Hepatocyte (in vitro differentiated cells): ENCODE measurements around the gene ADAMTS14. TPM values are rescaled to one million over a fixed set of nuclear protein-coding genes. Genes with fewer than 3 reads are reported as not detected.

Source experiments
- DNase-seq: peaks from one replicate; pipeline ENCODE4 v3.0.0-alpha.2; 2016; ENCODE audit warnings: low spot score
- H2AFZ ChIP-seq: fragments of 200-600 bp; sonication (generic); 2 replicates; pipeline ENCODE4 v1.6.0; 2016; ENCODE audit warnings: antibody characterized with exemption, mild to moderate bottlenecking
- H3K27ac ChIP-seq: fragments of 200-600 bp; sonication (generic); 2 replicates; pipeline ENCODE4 v1.5.1; 2016; ENCODE audit warnings: mild to moderate bottlenecking
- H3K27me3 ChIP-seq: fragments of 200-600 bp; sonication (generic); 2 replicates; pipeline ENCODE4 v1.6.1; 2016
- H3K36me3 ChIP-seq: fragments of 200-600 bp; sonication (generic); replicated peaks from 2 replicates; pipeline ENCODE4 v1.5.1; 2016; ENCODE audit warnings: low read depth; ENCODE audit not compliant: insufficient read depth
- H3K4me1 ChIP-seq: fragments of 200-600 bp; sonication (generic); 2 replicates; pipeline ENCODE4 v1.5.1; 2016; ENCODE audit warnings: mild to moderate bottlenecking, moderate library complexity; ENCODE audit not compliant: insufficient read depth
- H3K4me2 ChIP-seq: fragments of 200-600 bp; sonication (generic); 2 replicates; pipeline ENCODE4 v1.6.0; 2016
- H3K4me3 ChIP-seq: fragments of 200-600 bp; sonication (generic); 2 replicates; pipeline ENCODE4 v1.5.1; 2016; ENCODE audit warnings: mild to moderate bottlenecking
- H3K79me2 ChIP-seq: fragments of 200-600 bp; sonication (generic); 2 replicates; pipeline ENCODE4 v1.6.0; 2017; ENCODE audit warnings: mild to moderate bottlenecking
- H3K9me2 ChIP-seq: fragments of 200-600 bp; sonication (generic); replicated peaks from 2 replicates; pipeline ENCODE4 v1.6.0; 2017; ENCODE audit warnings: mild to moderate bottlenecking; ENCODE audit not compliant: insufficient read depth
- H3K9me3 ChIP-seq: fragments of 200-600 bp; sonication (generic); 2 replicates; pipeline ENCODE4 v1.5.1; 2016; ENCODE audit warnings: low read depth, mild to moderate bottlenecking
- H4K20me1 ChIP-seq: fragments of 200-600 bp; sonication (generic); 2 replicates; pipeline ENCODE4 v1.6.0; 2016; ENCODE audit warnings: mild to moderate bottlenecking; ENCODE audit not compliant: insufficient read depth, poor library complexity, severe bottlenecking
- EZH2 ChIP-seq: fragments of 200-600 bp; sonication (generic); IDR thresholded peaks from 2 replicates; pipeline ENCODE4 v1.6.1; 2016; ENCODE audit warnings: antibody characterized with exemption, mild to moderate bottlenecking, borderline replicate concordance
- EZH2phosphoT487 ChIP-seq: fragments of 200-600 bp; sonication (generic); IDR thresholded peaks from one replicate; pipeline ENCODE4 v1.6.1; 2018; ENCODE audit warnings: antibody characterized with exemption, mild to moderate bottlenecking, low read depth, moderate library complexity; ENCODE audit not compliant: unreplicated experiment, severe bottlenecking
- WGBS: methylation state at CpG from one replicate; pipeline ENCODE4 v1.1.6; 2016; ENCODE audit warnings: low lambda C conversion rate; ENCODE audit errors: missing lambda C conversion rate; 5-methylcytosine and 5-hydroxymethylcytosine counted together
- polyA plus RNA-seq: library from polyadenylated mRNA; unstranded; fragments of >200 nt; fragmentation: Nextera tagmentation; extraction: Ambion mirVana; gene quantifications from 2 replicates; pipeline ENCODE4 v1.2.1, GENCODE V29; 2016
- total RNA-seq: library from RNA; depleted of rRNA; stranded (reverse); fragments of >200 nt; gene quantifications from 2 replicates; pipeline ENCODE4 v1.2.3, GENCODE V29; 2014
- TF ChIP-seq, protein P1 (sequence below): fragments of 200-600 bp; sonication (generic); IDR thresholded peaks from 2 replicates; pipeline ENCODE4 v1.5.1; 2016; ENCODE audit warnings: antibody characterized with exemption, mild to moderate bottlenecking; ENCODE audit not compliant: poor library complexity

The ADAMTS14 gene
- total and polyA plus RNA-seq, 2 experiments from 2014 or later = 0.87 to 2.1 TPM

DNA sequence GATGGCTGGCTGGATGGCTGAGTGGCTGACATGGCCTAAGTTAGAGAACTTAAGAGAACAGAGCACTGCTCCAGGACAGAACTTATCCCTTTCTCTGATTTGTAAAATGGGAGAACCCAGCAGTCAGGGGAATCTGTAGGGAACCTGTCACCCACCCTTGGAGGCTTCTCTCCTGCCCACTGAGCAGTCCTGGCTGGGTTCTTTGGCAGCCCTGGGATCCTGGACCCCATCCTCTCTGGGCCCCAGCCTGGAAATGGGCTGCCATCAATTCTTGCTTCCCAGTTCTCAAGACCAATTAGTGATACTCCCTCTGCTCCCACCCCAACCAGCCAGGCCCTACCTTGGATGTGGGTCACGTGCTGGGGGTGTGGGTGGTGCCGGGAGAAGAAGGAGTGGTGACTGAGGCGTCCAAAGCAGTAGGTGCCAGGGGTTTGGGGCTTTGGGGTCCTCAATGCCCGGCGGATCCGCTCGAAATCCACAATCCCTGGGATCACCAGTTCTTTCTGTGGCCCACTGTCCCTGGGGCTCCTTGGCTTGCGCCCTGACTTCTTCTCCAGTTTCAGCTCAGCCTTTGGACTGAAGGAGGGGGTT is 109.2 kb downstream of the ADAMTS14 start:
- no peaks in the 10 kb centered on the region for H3K9me3 ChIP-seq
- H3K4me2 ChIP-seq = no peak overlapping the region
- no peaks in the 10 kb centered on the region for H3K9me2 ChIP-seq
- peaks cover 4% of the 10 kb centered on the region for H3K4me1 ChIP-seq
- H3K79me2 ChIP-seq = no peaks in the 10 kb centered on the region
- H3K4me3 ChIP-seq = no peak overlapping the region
- no peaks in the 10 kb centered on the region for H3K27me3 ChIP-seq
- H3K27ac ChIP-seq = no peak overlapping the region
- no peak for TF ChIP-seq EZH2
- TF ChIP-seq, protein P1, sequence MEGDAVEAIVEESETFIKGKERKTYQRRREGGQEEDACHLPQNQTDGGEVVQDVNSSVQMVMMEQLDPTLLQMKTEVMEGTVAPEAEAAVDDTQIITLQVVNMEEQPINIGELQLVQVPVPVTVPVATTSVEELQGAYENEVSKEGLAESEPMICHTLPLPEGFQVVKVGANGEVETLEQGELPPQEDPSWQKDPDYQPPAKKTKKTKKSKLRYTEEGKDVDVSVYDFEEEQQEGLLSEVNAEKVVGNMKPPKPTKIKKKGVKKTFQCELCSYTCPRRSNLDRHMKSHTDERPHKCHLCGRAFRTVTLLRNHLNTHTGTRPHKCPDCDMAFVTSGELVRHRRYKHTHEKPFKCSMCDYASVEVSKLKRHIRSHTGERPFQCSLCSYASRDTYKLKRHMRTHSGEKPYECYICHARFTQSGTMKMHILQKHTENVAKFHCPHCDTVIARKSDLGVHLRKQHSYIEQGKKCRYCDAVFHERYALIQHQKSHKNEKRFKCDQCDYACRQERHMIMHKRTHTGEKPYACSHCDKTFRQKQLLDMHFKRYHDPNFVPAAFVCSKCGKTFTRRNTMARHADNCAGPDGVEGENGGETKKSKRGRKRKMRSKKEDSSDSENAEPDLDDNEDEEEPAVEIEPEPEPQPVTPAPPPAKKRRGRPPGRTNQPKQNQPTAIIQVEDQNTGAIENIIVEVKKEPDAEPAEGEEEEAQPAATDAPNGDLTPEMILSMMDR = no peak
- no peak for TF ChIP-seq EZH2phosphoT487
- no peaks in the 10 kb centered on the region for H3K36me3 ChIP-seq
- no peak overlapping the region for H2AFZ ChIP-seq
- WGBS = 94% methylated on average over 8 of the region's 8 CpGs
- DNase-seq = no peak
- H4K20me1 ChIP-seq = no peaks in the 10 kb centered on the region

DNA sequence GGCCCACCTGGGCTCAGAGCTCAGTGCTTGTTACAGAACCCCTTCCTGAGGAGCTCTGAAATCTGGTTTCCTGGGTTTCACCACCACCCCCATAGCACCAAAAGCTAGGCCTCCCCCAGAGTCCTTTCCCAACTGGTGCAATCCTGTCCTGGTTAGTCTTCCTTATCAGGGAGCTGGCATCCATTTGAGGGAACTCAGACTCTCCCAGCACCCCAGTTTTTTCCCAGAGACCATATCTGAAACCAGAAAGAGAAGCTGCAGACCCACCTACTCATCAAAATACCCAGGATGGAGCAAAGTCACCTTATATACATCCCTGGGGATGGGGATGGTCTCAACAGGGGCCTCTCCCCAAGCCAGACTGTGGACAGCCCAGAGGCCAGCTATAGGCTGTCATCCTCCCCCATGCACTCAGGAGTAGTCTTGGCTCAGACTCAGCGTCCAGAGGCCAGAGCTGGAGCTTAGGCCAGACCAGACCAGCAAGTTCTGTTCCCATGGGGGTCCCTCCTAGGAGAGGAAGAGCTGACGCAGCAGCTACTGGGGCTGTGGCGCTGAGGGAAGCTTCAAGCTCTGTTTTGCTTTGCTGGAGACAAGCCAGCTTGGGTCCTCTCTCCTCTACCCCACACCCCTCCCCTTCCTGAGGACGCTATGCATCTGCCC is 109.9 kb downstream of the ADAMTS14 start:
- Histone ChIP-seq H4K20me1 (no peaks in the 10 kb centered on the region), H3K27me3 (no peaks in the 10 kb centered on the region), H3K36me3 (no peaks in the 10 kb centered on the region), H3K9me2 (no peaks in the 10 kb centered on the region), H3K79me2 (no peaks in the 10 kb centered on the region), H3K4me3 (no peak overlapping the region), H3K4me1 (peaks cover 4% of the 10 kb centered on the region), H2AFZ (no peak overlapping the region), H3K9me3 (no peaks in the 10 kb centered on the region), H3K27ac (no peak overlapping the region), H3K4me2 (no peak overlapping the region)
- TF ChIP-seq EZH2 (no peak), EZH2phosphoT487 (no peak)
- TF ChIP-seq, protein P1 = no peak
- DNase-seq = no peak
- WGBS = 82% methylated on average over 4 of the region's 4 CpGs

DNA sequence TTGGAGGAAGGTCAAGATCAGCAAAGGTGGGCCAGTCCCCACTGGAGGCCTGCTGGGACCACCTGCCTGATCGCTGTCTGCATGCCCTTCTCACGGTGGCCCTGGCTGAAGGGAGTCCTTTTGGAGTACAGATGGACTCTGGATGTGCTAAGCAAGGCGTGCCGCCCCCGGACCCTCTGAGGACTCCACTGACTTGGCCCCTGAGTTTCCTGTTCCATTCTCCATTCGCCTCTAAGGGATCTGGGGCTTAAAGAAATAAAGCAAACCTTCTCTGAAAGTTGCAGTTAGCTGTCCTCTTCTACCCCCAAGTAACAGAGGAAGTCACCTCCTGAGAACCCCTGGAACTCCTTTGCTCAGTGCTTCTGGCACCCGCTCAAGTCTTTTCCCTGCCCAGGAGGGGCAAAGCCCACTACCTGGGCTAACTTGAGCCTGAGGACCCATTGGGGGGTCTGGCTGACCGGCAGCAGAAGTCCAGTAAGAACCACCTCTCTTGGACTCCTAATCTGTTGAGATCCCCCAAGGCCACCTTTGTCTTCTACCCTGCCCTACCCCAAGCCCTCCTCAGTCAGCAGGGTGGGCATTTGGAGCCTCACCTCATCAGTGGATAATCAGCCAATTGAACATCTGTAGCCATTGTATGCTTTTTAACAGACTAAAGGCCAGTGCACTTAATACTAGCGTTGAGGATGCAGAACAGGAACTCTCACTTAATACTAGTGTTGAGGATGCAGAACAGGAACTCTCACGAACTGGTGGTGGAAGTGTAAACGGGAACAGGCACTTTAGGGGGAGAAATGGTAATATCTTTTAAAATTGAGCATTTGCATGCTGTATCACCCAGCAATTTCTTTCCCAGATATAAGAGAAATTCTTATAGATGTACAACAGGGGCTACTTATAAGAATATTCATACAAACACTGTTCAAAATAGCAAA is 110.7 kb downstream of the ADAMTS14 start:
- no peak for DNase-seq
- Histone ChIP-seq H3K9me3 (no peaks in the 10 kb centered on the region), H3K4me1 (peaks cover 4% of the 10 kb centered on the region), H3K36me3 (no peaks in the 10 kb centered on the region), H4K20me1 (no peaks in the 10 kb centered on the region), H3K27ac (no peak overlapping the region), H3K9me2 (no peaks in the 10 kb centered on the region), H3K27me3 (no peaks in the 10 kb centered on the region), H3K4me2 (no peak overlapping the region), H3K79me2 (no peaks in the 10 kb centered on the region), H2AFZ (no peak overlapping the region), H3K4me3 (no peak overlapping the region)
- 89% methylated on average over 11 of the region's 11 CpGs for whole genome bisulfite sequencing
- TF ChIP-seq EZH2phosphoT487 = no peak
- TF ChIP-seq, protein P1 = no peak
- no peak for TF ChIP-seq EZH2
